ENCODE measurements around the gene EPHA4.

EPHA4 gene

GRCh38 chr2:221501883-221502269, 70.2 kb downstream of the EPHA4 start:
- DNase-seq = no peak

- DNase-seq = no peak
Observed at GRCh38 chr2:221501210-221501882, 70.8 kb downstream of the EPHA4 start.

GRCh38 chr2:221500501-221501209, 71.4 kb downstream of the EPHA4 start:
- DNase-seq = no peak

GRCh38 chr2:221495731-221496130, 76.4 kb downstream of the EPHA4 start:
- no peak for DNase-seq

GRCh38 chr2:221494556-221494955, 77.5 kb downstream of the EPHA4 start:
- no peak for DNase-seq

- DNase-seq = no peak
Observed at GRCh38 chr2:221493391-221493790, 78.7 kb downstream of the EPHA4 start.

- DNase-seq = no peak
Observed at GRCh38 chr2:221492636-221493035, 79.5 kb downstream of the EPHA4 start.

- DNase-seq = no peak
Observed at GRCh38 chr2:221490506-221491060, 81.5 kb downstream of the EPHA4 start.

- no peak for DNase-seq
Observed at GRCh38 chr2:221488136-221488807, 83.8 kb downstream of the EPHA4 start.

- no peak for DNase-seq
Observed at GRCh38 chr2:221486106-221486505, 86.0 kb downstream of the EPHA4 start.

GRCh38 chr2:221485503-221485870, 86.6 kb downstream of the EPHA4 start:
- DNase-seq = no peak

GRCh38 chr2:221484761-221485502, 87.2 kb downstream of the EPHA4 start:
- DNase-seq = no peak

- no peak for DNase-seq
Observed at GRCh38 chr2:221482666-221483455, 89.2 kb downstream of the EPHA4 start.

- DNase-seq = no peak
Observed at GRCh38 chr2:221480821-221481220, 91.3 kb downstream of the EPHA4 start.

GRCh38 chr2:221480163-221480562, 91.9 kb downstream of the EPHA4 start:
- no peak for DNase-seq

GRCh38 chr2:221478485-221478863, 93.6 kb downstream of the EPHA4 start:
- DNase-seq = no peak

- no peak for DNase-seq
Observed at GRCh38 chr2:221477714-221478484, 94.2 kb downstream of the EPHA4 start.

- no peak for DNase-seq
Observed at GRCh38 chr2:221476195-221476594, 95.9 kb downstream of the EPHA4 start.

GRCh38 chr2:221473451-221473850, 98.7 kb downstream of the EPHA4 start:
- no peak for DNase-seq

- no peak for DNase-seq
Observed at GRCh38 chr2:221468317-221468716, 103.8 kb downstream of the EPHA4 start.

GRCh38 chr2:221467610-221468009, 104.5 kb downstream of the EPHA4 start:
- no peak for DNase-seq

GRCh38 chr2:221466744-221467143, 105.4 kb downstream of the EPHA4 start:
- no peak for DNase-seq
